IPS-NIHi11 (cell line): ENCODE results near the gene DIAPH3.
A peak's percentile ranks its signal among the peaks of the same experiment; 100 is the strongest.

ENCODE experiments used
- DNase-seq: peaks from one replicate; pipeline ENCODE4 v3.0.0; 2012; ENCODE audit warnings: mixed read lengths, low spot score

The DIAPH3 gene

GRCh38 chr13:59774491-59774971 is 389.2 kb downstream of the DIAPH3 start:
- DNase-seq: no peak

GRCh38 chr13:59771272-59771671 is 392.5 kb downstream of the DIAPH3 start:
- no peak for DNase-seq

- DNase-seq: no peak
Measured at GRCh38 chr13:59770451-59770850, 393.3 kb downstream of the DIAPH3 start.

- no peak for DNase-seq
Measured at GRCh38 chr13:59766236-59766635, 397.5 kb downstream of the DIAPH3 start.

- DNase-seq: no peak
Measured at GRCh38 chr13:59755632-59756290, 408.0 kb downstream of the DIAPH3 start.

- no peak for DNase-seq
Measured at GRCh38 chr13:59754411-59754810, 409.3 kb downstream of the DIAPH3 start.

GRCh38 chr13:59750860-59751259 is 412.9 kb downstream of the DIAPH3 start:
- DNase-seq: peak; percentile 76

GRCh38 chr13:59748046-59748445 is 415.7 kb downstream of the DIAPH3 start:
- no peak for DNase-seq

GRCh38 chr13:59747529-59747928 is 416.2 kb downstream of the DIAPH3 start:
- DNase-seq: no peak

GRCh38 chr13:59746291-59746962 is 417.3 kb downstream of the DIAPH3 start:
- DNase-seq: no peak

GRCh38 chr13:59745392-59745788 is 418.3 kb downstream of the DIAPH3 start:
- no peak for DNase-seq

- no peak for DNase-seq
Measured at GRCh38 chr13:59744747-59745391, 418.9 kb downstream of the DIAPH3 start.

- no peak for DNase-seq
Measured at GRCh38 chr13:59743195-59743594, 420.5 kb downstream of the DIAPH3 start.

- DNase-seq: no peak
Measured at GRCh38 chr13:59742467-59742866, 421.3 kb downstream of the DIAPH3 start.

GRCh38 chr13:59738921-59739320 is 424.8 kb downstream of the DIAPH3 start:
- no peak for DNase-seq

- DNase-seq: no peak
Measured at GRCh38 chr13:59734393-59734792, 429.3 kb downstream of the DIAPH3 start.

GRCh38 chr13:59733744-59734143 is 430.0 kb downstream of the DIAPH3 start:
- DNase-seq: no peak

- DNase-seq: no peak
Measured at GRCh38 chr13:59730026-59730425, 433.7 kb downstream of the DIAPH3 start.

GRCh38 chr13:59728896-59729545 is 434.7 kb downstream of the DIAPH3 start:
- no peak for DNase-seq

- DNase-seq: no peak
Measured at GRCh38 chr13:59721926-59722910, 441.5 kb downstream of the DIAPH3 start.

GRCh38 chr13:59715611-59716010 is 448.1 kb downstream of the DIAPH3 start:
- DNase-seq: no peak
